RWPE2 (cell line): Measurements from ENCODE around the gene ANKRD33B.

Experiments used
- ATAC-seq: fragments of 200-7000 bp; cut with Tn5 transposase; 3 replicates; pipeline ENCODE4 v1.9.1; 2021; ENCODE audit warnings: low read depth
- DNase-seq: peaks from one replicate; pipeline ENCODE4 v3.0.0-alpha.2; 2020; ENCODE audit warnings: low spot score
- H3K27ac ChIP-seq: fragments of 450-650 bp; 2 replicates; pipeline ENCODE4 v1.5.1; 2017; ENCODE audit warnings: mild to moderate bottlenecking; ENCODE audit not compliant: poor library complexity, severe bottlenecking
- H3K27me3 ChIP-seq: fragments of 250-450 bp; sonication (Bioruptor Pico); 2 replicates; pipeline ENCODE4 v1.5.1; 2021; ENCODE audit warnings: mild to moderate bottlenecking, moderate library complexity; ENCODE audit not compliant: insufficient read depth, poor library complexity, severe bottlenecking
- H3K36me3 ChIP-seq: fragments of 250-450 bp; sonication (Bioruptor Pico); 2 replicates; pipeline ENCODE4 v1.5.1; 2020; ENCODE audit warnings: low read depth, mild to moderate bottlenecking, moderate library complexity
- H3K4me1 ChIP-seq: fragments of 250-450 bp; sonication (Bioruptor Pico); 2 replicates; pipeline ENCODE4 v1.5.1; 2021; ENCODE audit warnings: mild to moderate bottlenecking, moderate library complexity; ENCODE audit not compliant: insufficient read depth, poor library complexity, severe bottlenecking
- H3K4me3 ChIP-seq: fragments of 250-450 bp; sonication (Bioruptor Pico); 2 replicates; pipeline ENCODE4 v1.5.1; 2021; ENCODE audit warnings: mild to moderate bottlenecking, moderate library complexity; ENCODE audit not compliant: severe bottlenecking
- H3K9me3 ChIP-seq: fragments of 250-450 bp; sonication (Bioruptor Pico); 2 replicates; pipeline ENCODE4 v1.5.1; 2021; ENCODE audit warnings: mild to moderate bottlenecking, moderate library complexity; ENCODE audit not compliant: severe bottlenecking
- TF ChIP-seq, protein P1 (sequence below): fragments of 450-650 bp; IDR thresholded peaks from one replicate; pipeline ENCODE4 v1.5.1; 2017; ENCODE audit warnings: mild to moderate bottlenecking, moderate library complexity; ENCODE audit not compliant: poor library complexity, severe bottlenecking

ANKRD33B gene

DNA sequence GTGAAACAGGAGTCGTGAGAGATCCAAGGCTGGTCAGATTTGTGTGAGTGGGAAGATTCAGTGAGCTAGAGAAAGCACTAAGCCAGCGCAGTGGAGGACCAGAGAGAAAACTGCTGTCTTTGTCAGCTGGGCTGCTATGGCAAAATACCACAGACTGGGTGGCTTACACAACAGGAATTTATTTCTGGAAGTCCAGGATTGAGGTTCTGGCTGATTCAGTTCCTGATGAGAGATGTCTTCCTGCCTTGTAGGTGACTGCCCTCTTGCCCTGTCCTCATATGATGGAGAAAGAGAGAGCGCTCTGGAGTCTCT lies 24.2 kb upstream of the ANKRD33B start:
- Histone ChIP-seq H3K36me3 (no peaks in the 10 kb centered on the region), H3K9me3 (no peaks in the 10 kb centered on the region), H3K27ac (no peak overlapping the region), H3K27me3 (no peaks in the 10 kb centered on the region), H3K4me3 (no peak overlapping the region), H3K4me1 (no peaks in the 10 kb centered on the region)
- ATAC-seq (no peak), DNase-seq (no peak)
- TF ChIP-seq, protein P1, sequence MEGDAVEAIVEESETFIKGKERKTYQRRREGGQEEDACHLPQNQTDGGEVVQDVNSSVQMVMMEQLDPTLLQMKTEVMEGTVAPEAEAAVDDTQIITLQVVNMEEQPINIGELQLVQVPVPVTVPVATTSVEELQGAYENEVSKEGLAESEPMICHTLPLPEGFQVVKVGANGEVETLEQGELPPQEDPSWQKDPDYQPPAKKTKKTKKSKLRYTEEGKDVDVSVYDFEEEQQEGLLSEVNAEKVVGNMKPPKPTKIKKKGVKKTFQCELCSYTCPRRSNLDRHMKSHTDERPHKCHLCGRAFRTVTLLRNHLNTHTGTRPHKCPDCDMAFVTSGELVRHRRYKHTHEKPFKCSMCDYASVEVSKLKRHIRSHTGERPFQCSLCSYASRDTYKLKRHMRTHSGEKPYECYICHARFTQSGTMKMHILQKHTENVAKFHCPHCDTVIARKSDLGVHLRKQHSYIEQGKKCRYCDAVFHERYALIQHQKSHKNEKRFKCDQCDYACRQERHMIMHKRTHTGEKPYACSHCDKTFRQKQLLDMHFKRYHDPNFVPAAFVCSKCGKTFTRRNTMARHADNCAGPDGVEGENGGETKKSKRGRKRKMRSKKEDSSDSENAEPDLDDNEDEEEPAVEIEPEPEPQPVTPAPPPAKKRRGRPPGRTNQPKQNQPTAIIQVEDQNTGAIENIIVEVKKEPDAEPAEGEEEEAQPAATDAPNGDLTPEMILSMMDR: no peak

DNA sequence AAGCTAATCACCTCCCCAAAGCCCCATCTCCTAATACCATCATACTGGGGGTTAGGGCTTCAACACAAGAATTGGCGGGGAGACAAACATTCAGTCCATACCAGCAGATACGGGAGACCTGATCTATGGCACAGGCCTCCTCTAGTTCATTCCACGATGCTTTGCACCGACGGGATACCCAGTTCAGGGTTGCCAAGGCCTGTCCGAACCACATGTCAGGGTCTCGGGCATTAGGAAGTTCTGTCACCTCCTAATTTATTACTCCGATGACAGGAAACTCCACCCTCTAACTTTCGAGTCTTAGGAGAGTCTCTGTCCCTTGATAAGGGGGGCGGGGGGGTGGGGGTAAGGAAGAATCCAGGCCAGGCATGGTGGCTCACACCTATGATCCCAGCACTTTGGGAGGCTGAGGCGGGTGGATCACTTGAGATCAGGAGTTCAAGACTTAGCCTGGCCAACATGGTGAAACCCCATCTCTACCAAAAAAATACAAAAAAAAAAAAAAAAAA lies 23.8 kb upstream of the ANKRD33B start:
- Histone ChIP-seq H3K27ac (no peak overlapping the region), H3K4me1 (no peaks in the 10 kb centered on the region), H3K4me3 (no peak overlapping the region), H3K36me3 (no peaks in the 10 kb centered on the region), H3K9me3 (no peaks in the 10 kb centered on the region), H3K27me3 (no peaks in the 10 kb centered on the region)
- TF ChIP-seq, protein P1: no peak
- DNase-seq (peak; percentile 13), ATAC-seq (no peak)

DNA sequence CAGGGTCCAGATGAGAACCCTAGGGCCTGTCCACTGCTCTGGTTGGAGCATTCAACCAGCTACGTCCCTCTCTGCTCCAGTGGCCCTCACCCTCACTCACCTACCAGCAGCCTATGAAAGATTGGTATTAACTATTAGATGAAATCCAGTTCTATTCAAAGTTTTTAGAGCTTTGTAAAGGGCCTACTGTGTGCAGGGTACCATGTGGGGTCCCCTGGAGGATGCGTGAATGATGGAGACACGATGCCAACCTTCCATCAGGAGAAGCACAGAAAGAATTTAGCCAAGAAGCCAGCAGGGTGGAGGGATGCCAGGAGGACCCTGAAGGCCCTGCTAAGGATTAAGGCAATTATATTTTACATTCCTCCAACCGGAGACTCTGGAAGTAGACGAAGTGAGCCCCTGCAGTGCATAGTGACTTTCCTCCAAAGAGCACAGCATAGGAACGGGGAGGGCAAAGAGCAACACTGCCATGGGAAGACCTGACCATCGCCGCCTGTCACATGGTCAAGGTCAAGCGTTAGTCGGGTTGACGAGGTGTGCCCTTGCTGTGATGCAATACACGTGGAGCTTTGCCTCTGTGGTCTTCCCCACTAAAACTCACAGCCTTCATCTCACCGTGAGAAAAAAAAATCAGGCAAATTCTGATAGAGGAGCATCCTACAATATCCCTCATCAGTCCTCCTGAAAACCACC lies 22.8 kb upstream of the ANKRD33B start:
- no peaks in the 10 kb centered on the region for H3K9me3 ChIP-seq
- no peaks in the 10 kb centered on the region for H3K27me3 ChIP-seq
- H3K4me1 ChIP-seq: no peaks in the 10 kb centered on the region
- ATAC-seq (no peak), DNase-seq (peak; percentile 63)
- H3K4me3 ChIP-seq: no peak overlapping the region
- TF ChIP-seq, protein P1: no peak
- H3K27ac ChIP-seq: no peak overlapping the region
- no peaks in the 10 kb centered on the region for H3K36me3 ChIP-seq

DNA sequence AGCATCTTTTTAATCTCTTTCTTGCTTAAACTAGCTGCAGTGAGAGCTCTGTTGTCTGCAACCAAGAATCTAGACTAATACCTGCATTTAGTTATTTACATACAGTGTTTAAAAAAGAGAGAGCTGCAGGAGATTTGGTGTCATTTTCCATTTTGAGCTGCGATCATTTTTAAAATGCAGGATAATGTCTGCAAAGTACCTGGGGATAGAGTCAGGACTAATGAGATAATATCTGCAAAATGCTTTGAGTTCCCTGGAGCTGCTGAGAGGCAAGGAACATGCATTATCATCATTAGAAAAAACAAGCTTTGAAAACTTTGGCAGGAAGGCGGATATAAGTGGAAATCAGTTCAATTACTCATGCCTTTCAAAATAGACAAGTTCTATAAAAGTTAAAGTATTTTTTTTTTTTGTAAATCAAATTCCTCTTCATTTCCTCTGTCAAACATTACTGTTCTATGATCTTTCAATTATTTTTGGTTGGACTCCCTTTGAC lies 21.8 kb upstream of the ANKRD33B start:
- Histone ChIP-seq H3K4me1 (no peaks in the 10 kb centered on the region), H3K27me3 (no peaks in the 10 kb centered on the region), H3K4me3 (no peak overlapping the region), H3K9me3 (no peaks in the 10 kb centered on the region), H3K36me3 (no peaks in the 10 kb centered on the region), H3K27ac (no peak overlapping the region)
- TF ChIP-seq, protein P1: no peak
- ATAC-seq (no peak), DNase-seq (no peak)

DNA sequence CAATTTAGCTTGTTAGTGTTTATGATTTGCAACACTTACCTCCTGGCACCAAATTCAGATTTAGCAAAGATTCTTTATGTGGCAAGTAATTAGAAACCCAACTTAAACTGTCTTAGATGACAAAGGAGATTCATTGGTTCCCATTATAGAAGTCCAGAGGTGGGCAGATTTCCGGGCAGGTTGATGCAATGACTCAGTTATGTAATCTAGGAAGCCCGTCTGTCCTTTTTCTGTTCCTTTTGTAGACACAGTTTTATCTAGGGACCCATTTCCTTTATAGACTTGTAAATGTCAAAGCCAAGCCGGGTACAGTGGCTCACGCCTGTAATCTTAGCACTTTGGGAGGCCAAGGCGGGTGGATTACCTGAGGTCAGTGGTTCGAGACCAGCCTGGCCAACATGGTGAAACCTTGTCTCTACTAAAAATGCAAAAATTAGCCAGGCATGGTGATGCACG lies 20.3 kb upstream of the ANKRD33B start:
- no peaks in the 10 kb centered on the region for H3K36me3 ChIP-seq
- H3K27me3 ChIP-seq: no peaks in the 10 kb centered on the region
- H3K4me3 ChIP-seq: no peak overlapping the region
- TF ChIP-seq, protein P1: no peak
- ATAC-seq (peak; percentile 49; the same call in 1 of the 3 replicates), DNase-seq (peak; percentile 13)
- no peaks in the 10 kb centered on the region for H3K4me1 ChIP-seq
- H3K9me3 ChIP-seq: no peaks in the 10 kb centered on the region
- H3K27ac ChIP-seq: no peak overlapping the region
